Activated CD4-positive, alpha-beta T cell treated with anti-CD3 and anti-CD28 coated beads, Interleukin-2, amount 50 U/mL, for 1 hour (primary cell): ENCODE data around the gene MAPKAP1.

Experiments
- DNase-seq: peaks from one replicate; pipeline ENCODE4 v3.0.0-alpha.2; 2020

Gene MAPKAP1

GRCh38 chr9:125663127-125663526 is 43.9 kb downstream of the MAPKAP1 start:
- DNase-seq, result no peak

- no peak for DNase-seq
Measured at GRCh38 chr9:125660557-125660956, 46.5 kb downstream of the MAPKAP1 start.

- no peak for DNase-seq
Measured at GRCh38 chr9:125659954-125660353, 47.1 kb downstream of the MAPKAP1 start.

GRCh38 chr9:125659201-125659840 is 47.7 kb downstream of the MAPKAP1 start:
- no peak for DNase-seq

GRCh38 chr9:125656560-125656959 is 50.4 kb downstream of the MAPKAP1 start:
- DNase-seq, result no peak

GRCh38 chr9:125655691-125656410 is 51.2 kb downstream of the MAPKAP1 start:
- DNase-seq, result no peak

GRCh38 chr9:125655066-125655633 is 51.9 kb downstream of the MAPKAP1 start:
- DNase-seq, result no peak

GRCh38 chr9:125654121-125654520 is 52.9 kb downstream of the MAPKAP1 start:
- DNase-seq, result no peak

- no peak for DNase-seq
Measured at GRCh38 chr9:125653325-125653724, 53.7 kb downstream of the MAPKAP1 start.

- DNase-seq, result no peak
Measured at GRCh38 chr9:125652759-125653158, 54.2 kb downstream of the MAPKAP1 start.

- no peak for DNase-seq
Measured at GRCh38 chr9:125652233-125652594, 54.8 kb downstream of the MAPKAP1 start.

GRCh38 chr9:125651576-125652232 is 55.3 kb downstream of the MAPKAP1 start:
- DNase-seq, result no peak

- no peak for DNase-seq
Measured at GRCh38 chr9:125650271-125650737, 56.7 kb downstream of the MAPKAP1 start.

GRCh38 chr9:125649826-125650225 is 57.2 kb downstream of the MAPKAP1 start:
- DNase-seq, result no peak

GRCh38 chr9:125649315-125649714 is 57.7 kb downstream of the MAPKAP1 start:
- DNase-seq, result no peak

GRCh38 chr9:125648294-125648693 is 58.7 kb downstream of the MAPKAP1 start:
- no peak for DNase-seq

- no peak for DNase-seq
Measured at GRCh38 chr9:125646621-125647100, 60.3 kb downstream of the MAPKAP1 start.

GRCh38 chr9:125646217-125646616 is 60.8 kb downstream of the MAPKAP1 start:
- no peak for DNase-seq

GRCh38 chr9:125644819-125645507 is 62.0 kb downstream of the MAPKAP1 start:
- DNase-seq, result no peak

- DNase-seq, result no peak
Measured at GRCh38 chr9:125642311-125642710, 64.7 kb downstream of the MAPKAP1 start.

GRCh38 chr9:125639057-125639456 is 68.0 kb downstream of the MAPKAP1 start:
- DNase-seq, result no peak

GRCh38 chr9:125638239-125639045 is 68.6 kb downstream of the MAPKAP1 start:
- DNase-seq, result no peak
